Hematopoietic multipotent progenitor cell (in vitro differentiated cells): Measurements from ENCODE around the gene THTPA. TPM values are rescaled to one million over a fixed set of nuclear protein-coding genes. Genes with fewer than 3 reads are reported as not detected.
"Not testable (repeated sequence)": the region's sequence is repeated elsewhere in the genome, so short reads cannot be mapped to it uniquely, and the experiment has no call there.

Source experiments
- DNase-seq, 3 donors: peaks; one replicate each; pipeline ENCODE4 v3.0.0-alpha.2; 2011 to 2015; ENCODE audit warnings: low read depth in 2 of 3, low spot score in 2 of 3
- total RNA-seq: library from RNA; depleted of rRNA; stranded (reverse); fragments of >200 nt; gene quantifications from one replicate; pipeline ENCODE4 v1.2.3, GENCODE V29; 2012

Gene THTPA
- total RNA-seq, 1 donor: 15.9 TPM

GRCh38 chr14:23580152-23580926 is 24.3 kb downstream of the THTPA start:
- no peak for DNase-seq

DNA sequence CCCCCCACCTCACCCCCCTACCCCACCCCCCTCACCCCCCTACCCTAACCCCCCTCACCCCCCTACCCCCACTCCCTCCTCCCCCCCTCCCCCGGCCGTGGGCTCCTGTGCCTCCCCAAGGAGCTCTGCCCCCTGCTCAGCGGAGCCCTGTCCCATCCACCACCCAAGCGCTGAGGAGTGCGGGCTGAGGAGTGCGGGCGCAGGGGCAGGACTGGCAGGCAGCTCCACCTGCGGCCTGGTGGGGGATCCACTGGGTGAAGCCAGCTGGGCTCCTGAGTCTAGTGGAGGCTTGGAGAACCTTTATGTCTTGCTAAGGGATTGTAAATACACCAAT is 24.8 kb downstream of the THTPA start:
- no peak for DNase-seq

DNA sequence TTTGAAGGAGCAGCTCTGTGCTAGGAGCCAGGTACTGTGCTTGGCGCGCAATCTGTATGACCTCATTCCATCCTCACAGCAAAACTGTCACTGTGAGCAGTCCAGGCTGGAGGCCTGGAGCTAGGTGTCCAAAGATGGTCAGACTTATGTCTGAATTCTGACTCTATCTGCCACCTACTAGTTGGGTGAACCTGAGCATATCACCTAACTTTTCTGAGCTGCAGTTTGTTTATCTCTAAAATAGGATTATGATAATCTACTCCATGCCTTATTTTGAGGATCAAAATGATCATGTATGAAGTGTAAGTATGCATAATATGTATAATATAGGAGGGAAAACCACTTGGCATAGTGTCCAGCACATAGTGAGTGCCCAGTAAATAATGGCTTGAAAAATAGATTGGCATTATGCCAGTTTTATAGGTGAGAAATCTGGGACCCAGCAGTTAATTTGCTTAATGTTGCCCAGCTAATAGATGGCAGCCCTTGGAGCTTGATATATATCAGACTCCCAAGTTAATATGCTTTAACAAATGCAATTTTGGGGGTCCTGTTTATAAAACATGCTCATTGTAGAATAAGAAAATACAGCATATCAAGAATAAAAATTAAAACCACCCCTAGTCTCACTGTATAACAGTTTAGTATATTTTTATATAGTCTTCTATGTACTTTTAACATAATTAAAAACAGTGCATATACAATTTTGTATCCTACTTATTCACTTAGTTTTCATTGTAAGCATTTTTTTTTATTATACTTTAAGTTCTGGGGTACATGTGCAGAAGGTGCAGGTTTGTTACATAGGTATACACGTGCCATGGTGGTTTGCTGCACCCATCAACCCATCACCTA is 27.1 kb downstream of the THTPA start:
- no peak for DNase-seq

GRCh38 chr14:23583761-23584526 is 27.9 kb downstream of the THTPA start:
- DNase-seq: not testable (repeated sequence)

DNA sequence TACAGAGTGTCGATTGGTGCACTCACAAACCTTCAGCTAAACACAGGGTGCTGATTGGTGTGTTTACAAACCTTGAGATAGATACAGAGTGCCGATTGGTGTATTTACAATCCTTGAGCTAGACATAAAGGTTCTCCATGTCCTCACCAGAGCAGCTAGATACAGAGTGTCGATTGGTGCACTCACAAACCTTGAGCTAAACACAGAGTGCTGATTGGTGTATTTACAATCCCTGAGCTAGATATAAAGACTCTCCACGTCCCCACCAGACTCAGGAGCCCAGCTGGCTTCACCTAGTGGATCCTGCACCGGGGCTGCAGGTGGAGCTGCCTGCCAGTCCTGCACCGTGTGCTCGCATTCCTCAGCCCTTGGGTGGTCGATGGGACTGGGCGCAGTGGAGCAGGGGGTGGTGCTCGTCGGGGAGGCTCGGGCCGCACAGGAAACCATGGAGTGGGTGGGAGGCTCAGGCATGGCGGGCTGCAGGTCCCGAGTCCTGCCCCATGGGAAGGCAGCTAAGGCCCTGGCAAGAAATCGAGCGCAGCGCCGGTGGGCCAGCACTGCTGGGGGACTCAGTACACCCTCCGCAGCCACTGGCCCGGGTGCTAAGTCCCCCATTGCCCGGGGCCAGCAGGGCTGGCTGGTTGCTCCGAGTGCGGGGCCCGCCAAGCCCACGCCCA is 28.6 kb downstream of the THTPA start:
- not testable (repeated sequence) for DNase-seq

DNA sequence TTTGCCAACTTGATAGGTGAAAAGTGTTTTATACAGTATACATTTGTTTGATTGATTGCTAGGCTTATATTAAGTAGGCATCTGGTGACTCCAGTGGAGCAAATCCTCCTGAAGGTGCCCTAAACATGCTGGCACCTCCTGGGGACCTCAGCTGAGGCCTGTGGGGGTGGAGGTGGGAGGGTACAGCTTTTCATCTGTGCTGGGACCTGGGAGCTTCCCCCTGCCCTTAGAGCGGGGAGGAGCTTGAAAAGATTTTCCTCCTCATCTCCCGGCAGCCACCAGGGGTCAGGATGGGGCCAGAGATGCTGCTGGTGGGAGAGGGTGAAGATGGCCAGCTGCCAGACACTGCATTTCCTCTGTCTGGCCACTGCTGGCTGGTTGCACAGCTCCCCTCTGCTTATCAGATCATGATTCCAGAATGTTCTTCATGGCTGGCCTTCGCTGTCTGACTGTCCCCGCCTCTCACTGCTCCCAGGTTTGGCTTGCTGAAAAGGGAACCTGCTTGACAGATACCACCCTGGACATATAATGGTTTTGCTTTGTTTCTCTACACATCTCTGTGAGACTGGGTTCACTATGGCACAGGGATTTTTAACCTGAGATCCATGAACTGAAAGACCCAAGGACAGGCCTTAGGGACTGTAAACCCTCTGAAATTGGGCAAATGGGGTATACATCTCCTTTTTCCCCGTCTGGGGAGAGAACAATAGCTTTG is 33.0 kb downstream of the THTPA start:
- DNase-seq: peak; percentile 49 to 94 (median 90)

- no peak for DNase-seq
Observed at GRCh38 chr14:23589606-23590005, 33.5 kb downstream of the THTPA start.

- no peak for DNase-seq
Observed at GRCh38 chr14:23590198-23590597, 34.1 kb downstream of the THTPA start.

GRCh38 chr14:23594191-23594590 is 38.1 kb downstream of the THTPA start:
- DNase-seq: not testable (repeated sequence)

DNA sequence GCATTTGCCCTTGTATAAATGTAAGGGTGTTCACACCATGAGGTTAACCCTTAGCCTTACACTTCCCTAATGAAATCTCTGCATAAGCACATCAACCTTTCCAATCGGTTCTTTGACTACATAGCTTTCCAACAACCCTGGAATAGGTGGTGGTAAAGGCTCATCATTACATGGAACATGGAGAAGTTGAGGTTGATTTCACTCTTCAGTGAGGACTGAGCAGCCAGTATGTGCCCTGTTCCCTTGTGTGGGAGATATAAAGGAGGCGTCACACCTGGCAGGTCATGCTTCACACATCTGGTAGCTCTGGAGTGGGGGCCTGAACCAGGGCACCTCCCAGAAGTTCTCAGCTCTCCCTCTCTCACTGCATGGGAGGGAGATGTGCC is 44.2 kb downstream of the THTPA start:
- DNase-seq: no peak

GRCh38 chr14:23600806-23601205 is 44.7 kb downstream of the THTPA start:
- DNase-seq: no peak

- DNase-seq: no peak
Observed at GRCh38 chr14:23601424-23601823, 45.4 kb downstream of the THTPA start.

GRCh38 chr14:23601845-23602180 is 45.7 kb downstream of the THTPA start:
- DNase-seq: no peak

DNA sequence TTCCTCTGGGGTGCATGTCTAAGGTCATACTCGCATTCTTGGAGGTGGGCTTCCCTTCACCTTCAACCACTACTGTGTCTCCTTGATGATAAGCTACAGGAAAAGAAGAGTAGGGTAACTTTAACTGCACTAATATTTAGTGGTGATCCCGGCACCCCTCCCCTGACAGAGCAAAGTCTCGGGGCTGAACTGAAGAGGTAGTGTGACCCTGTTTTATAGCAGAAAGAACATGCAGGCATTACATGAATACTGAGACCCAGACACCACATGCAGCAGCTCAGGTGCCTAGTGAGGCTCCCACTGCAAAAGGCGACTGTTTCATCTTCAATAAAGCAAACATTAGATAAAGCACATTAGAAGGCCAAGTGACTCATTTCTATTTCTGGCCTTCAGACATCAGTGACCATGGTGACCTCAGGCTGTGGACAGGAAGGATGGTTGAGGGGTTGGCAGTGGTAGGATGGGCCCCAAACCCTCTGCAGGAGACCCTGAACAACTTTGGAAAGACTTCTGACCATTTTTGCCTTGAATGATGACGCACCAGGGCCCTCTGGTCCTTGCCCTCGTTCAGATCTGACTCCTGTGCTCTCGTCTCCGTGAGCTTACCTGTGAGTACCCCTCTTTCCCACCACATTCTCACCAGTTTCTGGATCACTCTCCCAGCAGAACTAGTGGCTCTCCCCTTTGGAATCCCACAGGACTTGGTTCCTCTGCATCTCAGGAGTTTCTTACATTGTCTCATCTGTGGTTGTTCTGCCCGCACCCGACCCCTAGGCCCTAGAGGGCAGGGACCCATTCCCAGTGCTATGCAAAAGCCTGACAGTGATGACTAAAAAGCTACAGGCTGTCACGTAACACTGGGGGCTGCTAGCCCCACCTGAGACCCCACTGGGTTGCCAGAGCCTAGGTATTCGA is 46.4 kb downstream of the THTPA start:
- DNase-seq: no peak

GRCh38 chr14:23603103-23603502 is 47.0 kb downstream of the THTPA start:
- no peak for DNase-seq

DNA sequence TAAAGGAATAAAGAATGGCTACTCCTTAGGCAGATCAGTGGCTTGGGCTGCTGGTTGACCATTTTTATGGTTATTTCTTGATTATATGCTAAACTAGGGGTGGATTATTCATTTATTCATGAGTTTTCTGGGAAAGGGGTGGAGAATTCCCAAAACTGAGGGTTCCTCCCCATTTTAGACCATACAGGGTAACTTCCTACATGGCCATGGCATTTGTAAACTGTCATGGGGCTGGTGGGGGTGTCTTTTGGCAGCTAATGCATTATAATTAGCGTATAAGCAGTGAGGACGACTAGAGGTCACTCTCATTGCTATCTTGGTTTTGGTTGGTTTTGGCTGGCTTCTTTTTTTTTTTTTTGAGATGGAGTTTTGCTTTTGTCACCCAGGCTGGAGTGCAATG is 48.1 kb downstream of the THTPA start:
- DNase-seq: no peak

- DNase-seq: no peak
Observed at GRCh38 chr14:23604675-23605170, 48.7 kb downstream of the THTPA start.

DNA sequence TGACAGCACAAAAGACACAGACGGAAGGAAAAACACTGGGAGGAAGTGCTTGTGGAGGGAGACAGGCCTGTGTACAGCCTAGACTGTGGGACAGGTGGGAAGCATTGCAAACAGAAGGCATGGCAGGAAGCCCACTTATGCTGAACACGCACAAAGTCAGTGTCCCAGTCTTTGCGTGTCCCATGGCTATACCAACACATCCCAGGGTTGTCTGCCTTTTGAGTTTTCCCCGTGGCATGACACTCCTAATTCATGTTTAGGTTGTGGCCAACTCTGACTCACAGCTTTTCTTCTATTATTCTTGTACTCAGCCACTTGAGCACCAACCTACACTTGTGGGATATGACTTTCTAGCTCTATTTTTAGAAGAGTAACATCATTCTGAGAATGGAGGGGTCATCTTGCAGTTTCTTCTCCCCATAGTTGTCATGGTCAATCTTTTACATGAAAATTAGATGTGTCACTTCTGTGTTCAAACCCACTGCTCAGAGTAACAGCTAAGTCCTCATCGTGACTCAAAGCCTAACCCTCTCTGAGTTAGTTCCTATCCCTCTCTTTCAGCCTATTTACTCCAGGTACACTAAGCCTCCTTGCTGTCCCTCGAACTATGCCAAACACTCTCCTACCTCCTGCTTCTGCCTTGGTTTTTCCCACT is 50.0 kb downstream of the THTPA start:
- DNase-seq: no peak

- DNase-seq: no peak
Observed at GRCh38 chr14:23608454-23608853, 52.4 kb downstream of the THTPA start.
